ENCODE measurements around the gene NUCB1.

GRCh38 chr19:48859711-48860572 lies 40.2 kb upstream of the NUCB1 start:
- no peak for TF ChIP-seq POLR2A (IDR thresholded peaks at IDR 0.05)
- no peak for TF ChIP-seq CTCF (IDR thresholded peaks at IDR 0.05)

All from thyroid gland (tissue), 4 donors.